PC-3 (cell line): ENCODE data around the gene HSD17B12. TPM values are rescaled to one million over a fixed set of nuclear protein-coding genes. Genes with fewer than 3 reads are reported as not detected.

ENCODE experiments used
- ATAC-seq: fragments of 200-7000 bp; cut with Tn5 transposase; 2 replicates; pipeline ENCODE4 v1.9.1; 2020; ENCODE audit warnings: mild to moderate bottlenecking, moderate library complexity
- BruUV-seq: library from RNA; stranded (reverse); fragments of 400-500 nt; replicated peaks from 2 replicates; lab custom pipeline; 2021; lab: Mats Ljungman, UMichigan
- CTCF ChIA-PET: fragments of 300-600 bp; sonication (Branson Sonifier 250); formaldehyde crosslinking; loops from one replicate; lab custom pipeline; 2022; ENCODE audit warnings: antibody characterized with exemption; lab: Charles Lee
- POLR2A ChIA-PET: fragments of 300-600 bp; sonication (Branson Sonifier 250); formaldehyde crosslinking; loops from one replicate; lab custom pipeline; 2022; ENCODE audit warnings: antibody characterized with exemption; ENCODE audit not compliant: unreplicated experiment; lab: Charles Lee
- DNase-seq: peaks from one replicate; pipeline ENCODE4 v3.0.0-alpha.2; 2015
- H2AFZ ChIP-seq: fragments of 300-600 bp; sonication (generic); 2 replicates; pipeline ENCODE4 v1.6.0; 2016; ENCODE audit warnings: antibody characterized with exemption, low read length
- H3F3A ChIP-seq: fragments of 300-600 bp; sonication (generic); one replicate; pipeline ENCODE4 v1.6.0; 2017; ENCODE audit warnings: antibody characterized with exemption, low read length, control low read depth, mild to moderate bottlenecking; ENCODE audit not compliant: unreplicated experiment
- H3K27ac ChIP-seq: fragments of 300-600 bp; sonication (generic); 2 replicates; pipeline ENCODE4 v1.5.1; 2016; ENCODE audit warnings: mild to moderate bottlenecking, low read length
- H3K27me3 ChIP-seq: fragments of 300-600 bp; sonication (generic); 2 replicates; pipeline ENCODE4 v1.6.1; 2016; ENCODE audit warnings: low read length, mixed read lengths
- H3K36me3 ChIP-seq: fragments of 300-600 bp; sonication (generic); 2 replicates; pipeline ENCODE4 v1.6.1; 2016; ENCODE audit warnings: low read depth, mixed run types, low read length, mixed read lengths
- H3K4me1 ChIP-seq: fragments of 300-600 bp; sonication (generic); 2 replicates; pipeline ENCODE4 v1.5.1; 2016; ENCODE audit warnings: low read length; ENCODE audit not compliant: insufficient read depth
- H3K4me2 ChIP-seq: fragments of 300-600 bp; sonication (generic); 2 replicates; pipeline ENCODE4 v1.6.0; 2016; ENCODE audit warnings: low read length
- H3K4me3 ChIP-seq: fragments of 300-600 bp; sonication (generic); 2 replicates; pipeline ENCODE4 v1.5.1; 2016; ENCODE audit warnings: mild to moderate bottlenecking, low read length, mixed read lengths
- H3K79me2 ChIP-seq: fragments of 300-600 bp; sonication (generic); 2 replicates; pipeline ENCODE4 v1.6.1; 2017; ENCODE audit warnings: low read length, mixed read lengths
- H3K9ac ChIP-seq: fragments of 300-600 bp; sonication (generic); 2 replicates; pipeline ENCODE4 v1.6.0; 2016; ENCODE audit warnings: mild to moderate bottlenecking, low read length
- H3K9me2 ChIP-seq: fragments of 300-600 bp; sonication (generic); replicated peaks from 2 replicates; pipeline ENCODE4 v1.6.1; 2016; ENCODE audit warnings: mixed run types, low read length, mixed read lengths
- H3K9me3 ChIP-seq: fragments of 300-600 bp; sonication (generic); 2 replicates; pipeline ENCODE4 v1.6.1; 2016; ENCODE audit warnings: low read length, mixed read lengths
- H4K20me1 ChIP-seq: fragments of 300-600 bp; sonication (generic); 2 replicates; pipeline ENCODE4 v1.6.1; 2016; ENCODE audit warnings: low read length, mixed read lengths
- CTCF ChIP-seq: fragments of 300-600 bp; sonication (generic); conservative IDR thresholded peaks from 2 replicates; pipeline ENCODE4 v1.5.1; 2017; ENCODE audit warnings: antibody characterized with exemption, low read depth, mild to moderate bottlenecking, low read length
- EZH2 ChIP-seq: fragments of 300-600 bp; sonication (generic); IDR thresholded peaks from one replicate; pipeline ENCODE4 v1.6.1; 2017; ENCODE audit warnings: antibody characterized with exemption, mild to moderate bottlenecking, low read length; ENCODE audit not compliant: unreplicated experiment
- EZH2phosphoT487 ChIP-seq: fragments of 300-600 bp; sonication (generic); IDR thresholded peaks from 2 replicates; pipeline ENCODE4 v1.6.1; 2018; ENCODE audit warnings: mild to moderate bottlenecking, antibody characterized with exemption, low read length, borderline replicate concordance
- intact Hi-C: fragments of 100-400 bp; cut with micrococcal nuclease; formaldehyde crosslinking; loops from 2 replicates; pipeline ENCODE4 v1.9.0; 2023
- total RNA-seq: library from RNA; depleted of rRNA; stranded (reverse); fragments of >200 nt; gene quantifications from 2 replicates; pipeline ENCODE4 v1.2.3, GENCODE V29; 2014; rRNA removed

Gene HSD17B12
- total RNA-seq, 1 experiment from 2014 or later, result 77.6 TPM

- H3K4me2 ChIP-seq, result no peak overlapping the region
- no peaks in the 10 kb centered on the region for H3K9me2 ChIP-seq
- intact Hi-C loops, result no loop called here
- H3K36me3 ChIP-seq, result peaks cover 9% of the 10 kb centered on the region; the same call in 1 of the 2 replicates
- no peak for TF ChIP-seq EZH2
- ChIA-PET CTCF (interaction anchor here (0.6 kb wide), 1 partner anchor 9 kb away, joined by 3 read pairs; no protein-coding TSS in a partner anchor), POLR2A (no interaction called here)
- H3K4me3 ChIP-seq, result no peak overlapping the region
- no peak overlapping the region for H3K9ac ChIP-seq
- BruUV-seq, result no TSS peak
- no peaks in the 10 kb centered on the region for H3F3A ChIP-seq
- no peaks in the 10 kb centered on the region for H3K4me1 ChIP-seq
- no peak overlapping the region for H2AFZ ChIP-seq
- no peak for DNase-seq
- H3K9me3 ChIP-seq, result no peaks in the 10 kb centered on the region
- H3K79me2 ChIP-seq, result no peaks in the 10 kb centered on the region
- no peak overlapping the region for H3K27ac ChIP-seq
- ATAC-seq, result no peak
- no peaks in the 10 kb centered on the region for H4K20me1 ChIP-seq
- no peaks in the 10 kb centered on the region for H3K27me3 ChIP-seq
Measured at GRCh38 chr11:43904742-43905535, 224.4 kb downstream of the HSD17B12 start.

- peaks cover 9% of the 10 kb centered on the region; the same call in 1 of the 2 replicates for H3K36me3 ChIP-seq
- H3K9me2 ChIP-seq, result no peaks in the 10 kb centered on the region
- H2AFZ ChIP-seq, result no peak overlapping the region
- H3K27ac ChIP-seq, result no peak overlapping the region
- intact Hi-C loops, result no loop called here
- no peaks in the 10 kb centered on the region for H3K9me3 ChIP-seq
- DNase-seq (no peak), ATAC-seq (no peak)
- H3K4me2 ChIP-seq, result no peak overlapping the region
- no peaks in the 10 kb centered on the region for H3F3A ChIP-seq
- no peaks in the 10 kb centered on the region for H3K4me1 ChIP-seq
- H3K4me3 ChIP-seq, result no peak overlapping the region
- TF ChIP-seq CTCF (no peak), EZH2 (no peak), EZH2phosphoT487 (no peak)
- no peaks in the 10 kb centered on the region for H3K27me3 ChIP-seq
- POLR2A ChIA-PET, result no interaction called here
- H3K79me2 ChIP-seq, result no peaks in the 10 kb centered on the region
- H4K20me1 ChIP-seq, result no peaks in the 10 kb centered on the region
- BruUV-seq, result no TSS peak
- no peak overlapping the region for H3K9ac ChIP-seq
- CTCF ChIA-PET, result no interaction called here
Measured at GRCh38 chr11:43905813-43906241, 225.3 kb downstream of the HSD17B12 start.

Other genes starting within 250 kb of the HSD17B12 start
- gene ALKBH3, start 200.1 kb downstream of the HSD17B12 start, total RNA-seq, result 55.5 and 60.2 TPM in 2 replicates